ENCODE results near the gene PREX1.

Gene PREX1

GRCh38 chr20:48640871-48641270 lies 186.9 kb downstream of the PREX1 start:
- H3K27ac ChIP-seq = no peak overlapping the region
- no peak overlapping the region for H3K4me3 ChIP-seq

- Histone ChIP-seq H3K4me3 (no peak overlapping the region), H3K27ac (no peak overlapping the region)
These were observed 187.9 kb downstream of the PREX1 start for GRCh38 chr20:48639899-48640298.

GRCh38 chr20:48638546-48638945 lies 189.3 kb downstream of the PREX1 start:
- Histone ChIP-seq H3K27ac (no peak overlapping the region), H3K4me3 (no peak overlapping the region)

GRCh38 chr20:48637461-48637860 lies 190.3 kb downstream of the PREX1 start:
- H3K4me3 ChIP-seq = no peak overlapping the region
- no peak overlapping the region for H3K27ac ChIP-seq

GRCh38 chr20:48636301-48636700 lies 191.5 kb downstream of the PREX1 start:
- Histone ChIP-seq H3K27ac (no peak overlapping the region), H3K4me3 (no peak overlapping the region)

GRCh38 chr20:48635791-48636267 lies 192.0 kb downstream of the PREX1 start:
- H3K27ac ChIP-seq = no peak overlapping the region
- H3K4me3 ChIP-seq = no peak overlapping the region

GRCh38 chr20:48635361-48635760 lies 192.4 kb downstream of the PREX1 start:
- Histone ChIP-seq H3K27ac (no peak overlapping the region), H3K4me3 (no peak overlapping the region)

- no peak overlapping the region for H3K27ac ChIP-seq
- no peak overlapping the region for H3K4me3 ChIP-seq
These were observed 193.2 kb downstream of the PREX1 start for GRCh38 chr20:48634641-48635040.

- no peak overlapping the region for H3K4me3 ChIP-seq
- H3K27ac ChIP-seq = no peak overlapping the region
These were observed 194.1 kb downstream of the PREX1 start for GRCh38 chr20:48633620-48634257.

GRCh38 chr20:48632825-48633619 lies 194.8 kb downstream of the PREX1 start:
- H3K27ac ChIP-seq = no peak overlapping the region
- no peak overlapping the region for H3K4me3 ChIP-seq

GRCh38 chr20:48632017-48632824 lies 195.6 kb downstream of the PREX1 start:
- no peak overlapping the region for H3K4me3 ChIP-seq
- H3K27ac ChIP-seq = no peak overlapping the region

- Histone ChIP-seq H3K27ac (no peak overlapping the region), H3K4me3 (no peak overlapping the region)
These were observed 196.4 kb downstream of the PREX1 start for GRCh38 chr20:48631114-48632016.

GRCh38 chr20:48630342-48631075 lies 197.3 kb downstream of the PREX1 start:
- Histone ChIP-seq H3K27ac (no peak overlapping the region), H3K4me3 (no peak overlapping the region)

- no peak overlapping the region for H3K4me3 ChIP-seq
- H3K27ac ChIP-seq = no peak overlapping the region
These were observed 197.9 kb downstream of the PREX1 start for GRCh38 chr20:48629960-48630315.

GRCh38 chr20:48629069-48629959 lies 198.5 kb downstream of the PREX1 start:
- H3K27ac ChIP-seq = no peak overlapping the region
- no peak overlapping the region for H3K4me3 ChIP-seq

- Histone ChIP-seq H3K4me3 (no peak overlapping the region), H3K27ac (no peak overlapping the region)
These were observed 200.1 kb downstream of the PREX1 start for GRCh38 chr20:48627737-48628128.

GRCh38 chr20:48626938-48627736 lies 200.7 kb downstream of the PREX1 start:
- Histone ChIP-seq H3K27ac (no peak overlapping the region), H3K4me3 (no peak overlapping the region)

Data from skin epidermis (tissue), 12 donors.